T-helper 2 cell treated with Interferon-gamma antibody and Interleukin-4, amounts not matched to agents 5 μg/mL and 100 μg/mL, for 36 hours (primary cell): ENCODE measurements around the gene CTDSP1.

Source experiments
- DNase-seq: peaks from one replicate; pipeline ENCODE4 v3.0.0; 2021; ENCODE audit warnings: low spot score
- H3K27ac Mint-ChIP-seq: one replicate; pipeline ENCODE4 v1.8.0; 2021; ENCODE audit warnings: mild to moderate bottlenecking, mixed read lengths
- H3K27me3 Mint-ChIP-seq: one replicate; pipeline ENCODE4 v1.8.0; 2021; ENCODE audit warnings: low read depth, mixed read lengths
- H3K36me3 Mint-ChIP-seq: one replicate; pipeline ENCODE4 v1.8.0; 2021; ENCODE audit warnings: low read depth, mixed read lengths
- H3K4me1 Mint-ChIP-seq: one replicate; pipeline ENCODE4 v1.8.0; 2021; ENCODE audit warnings: low read depth, mixed read lengths
- H3K4me3 Mint-ChIP-seq: one replicate; pipeline ENCODE4 v1.8.0; 2022; ENCODE audit warnings: mild to moderate bottlenecking, moderate library complexity, mixed read lengths
- H3K9me3 Mint-ChIP-seq: one replicate; pipeline ENCODE4 v1.8.0; 2021; ENCODE audit warnings: mixed read lengths

The CTDSP1 gene

GRCh38 chr2:218369330-218369729 lies 30.3 kb upstream of the CTDSP1 start:
- no peaks in the 10 kb centered on the region for H3K9me3 Mint-ChIP-seq
- no peak overlapping the region for H3K27ac Mint-ChIP-seq
- H3K27me3 Mint-ChIP-seq = peaks cover 12% of the 10 kb centered on the region
- H3K4me1 Mint-ChIP-seq = peaks cover 27% of the 10 kb centered on the region
- no peak for DNase-seq
- no peaks in the 10 kb centered on the region for H3K36me3 Mint-ChIP-seq
- H3K4me3 Mint-ChIP-seq = no peak overlapping the region

GRCh38 chr2:218370410-218371063 lies 29.1 kb upstream of the CTDSP1 start:
- no peak overlapping the region for H3K4me3 Mint-ChIP-seq
- no peaks in the 10 kb centered on the region for H3K9me3 Mint-ChIP-seq
- no peak overlapping the region for H3K27ac Mint-ChIP-seq
- no peaks in the 10 kb centered on the region for H3K36me3 Mint-ChIP-seq
- H3K27me3 Mint-ChIP-seq = peaks cover 9% of the 10 kb centered on the region
- DNase-seq = no peak
- peaks cover 23% of the 10 kb centered on the region for H3K4me1 Mint-ChIP-seq

- no peak overlapping the region for H3K4me3 Mint-ChIP-seq
These were observed 27.7 kb upstream of the CTDSP1 start for GRCh38 chr2:218371983-218372350.

GRCh38 chr2:218374795-218375194 lies 24.9 kb upstream of the CTDSP1 start:
- H3K36me3 Mint-ChIP-seq = no peaks in the 10 kb centered on the region
- H3K27me3 Mint-ChIP-seq = peaks cover 10% of the 10 kb centered on the region
- H3K4me1 Mint-ChIP-seq = peaks cover 5% of the 10 kb centered on the region
- no peaks in the 10 kb centered on the region for H3K9me3 Mint-ChIP-seq
- DNase-seq = no peak
- H3K27ac Mint-ChIP-seq = no peak overlapping the region
- H3K4me3 Mint-ChIP-seq = no peak overlapping the region

More at GRCh38 chr2:218371983-218372350, 27.7 kb upstream of the CTDSP1 start:
- DNase-seq = no peak
- peaks cover 20% of the 10 kb centered on the region for H3K4me1 Mint-ChIP-seq
- no peaks in the 10 kb centered on the region for H3K36me3 Mint-ChIP-seq
- H3K27me3 Mint-ChIP-seq = peaks cover 9% of the 10 kb centered on the region
- no peaks in the 10 kb centered on the region for H3K9me3 Mint-ChIP-seq
- H3K27ac Mint-ChIP-seq = no peak overlapping the region

GRCh38 chr2:218375212-218375611 lies 24.5 kb upstream of the CTDSP1 start:
- Mint-ChIP-seq H3K36me3 (no peaks in the 10 kb centered on the region), H3K27me3 (peaks cover 5% of the 10 kb centered on the region), H3K27ac (no peak overlapping the region), H3K4me3 (no peak overlapping the region), H3K4me1 (peaks cover 1% of the 10 kb centered on the region), H3K9me3 (no peaks in the 10 kb centered on the region)
- no peak for DNase-seq

GRCh38 chr2:218378053-218378452 lies 21.6 kb upstream of the CTDSP1 start:
- Mint-ChIP-seq H3K27me3 (peaks cover 8% of the 10 kb centered on the region), H3K27ac (no peak overlapping the region), H3K36me3 (no peaks in the 10 kb centered on the region), H3K9me3 (no peaks in the 10 kb centered on the region), H3K4me3 (no peak overlapping the region), H3K4me1 (peaks cover 2% of the 10 kb centered on the region)
- DNase-seq = no peak

GRCh38 chr2:218381916-218382366 lies 17.7 kb upstream of the CTDSP1 start, which contains the start of gene SLC11A1:
TSS of gene SLC11A1 (plus strand) at chr2:218382273. CDS start at chr2:218382369, 96 bp downstream.
- Mint-ChIP-seq H3K4me1 (peaks cover 2% of the 10 kb centered on the region), H3K27me3 (peaks cover 10% of the 10 kb centered on the region), H3K27ac (no peak within 1 kb of the TSS), H3K4me3 (no peak within 1 kb of the TSS), H3K9me3 (no peaks in the 10 kb centered on the region), H3K36me3 (no peaks in the 10 kb centered on the region)
- no peak for DNase-seq

- peaks cover 3% of the 10 kb centered on the region for H3K4me1 Mint-ChIP-seq
- peaks cover 10% of the 10 kb centered on the region for H3K27me3 Mint-ChIP-seq
- H3K27ac Mint-ChIP-seq = no peak overlapping the region
- H3K4me3 Mint-ChIP-seq = no peak overlapping the region
- H3K9me3 Mint-ChIP-seq = no peaks in the 10 kb centered on the region
- no peak for DNase-seq
- H3K36me3 Mint-ChIP-seq = no peaks in the 10 kb centered on the region
These were observed 16.9 kb upstream of the CTDSP1 start for GRCh38 chr2:218382785-218383184.

- Mint-ChIP-seq H3K4me1 (peaks cover 3% of the 10 kb centered on the region), H3K9me3 (no peaks in the 10 kb centered on the region), H3K36me3 (no peaks in the 10 kb centered on the region), H3K27ac (no peak overlapping the region), H3K4me3 (no peak overlapping the region), H3K27me3 (peaks cover 5% of the 10 kb centered on the region)
- no peak for DNase-seq
These were observed 15.7 kb upstream of the CTDSP1 start for GRCh38 chr2:218383892-218384519.

GRCh38 chr2:218384975-218385374 lies 14.7 kb upstream of the CTDSP1 start:
- Mint-ChIP-seq H3K36me3 (no peaks in the 10 kb centered on the region), H3K9me3 (no peaks in the 10 kb centered on the region), H3K4me3 (no peak overlapping the region)

GRCh38 chr2:218386505-218387368 lies 12.9 kb upstream of the CTDSP1 start:
- no peak overlapping the region for H3K4me3 Mint-ChIP-seq
- peaks cover 3% of the 10 kb centered on the region for H3K27me3 Mint-ChIP-seq
- no peak overlapping the region for H3K27ac Mint-ChIP-seq

More at GRCh38 chr2:218384975-218385374, 14.7 kb upstream of the CTDSP1 start:
- H3K27me3 Mint-ChIP-seq = peaks cover 5% of the 10 kb centered on the region
- no peak overlapping the region for H3K27ac Mint-ChIP-seq
- no peak for DNase-seq
- H3K4me1 Mint-ChIP-seq = peaks cover 3% of the 10 kb centered on the region

GRCh38 chr2:218387369-218388194 lies 12.1 kb upstream of the CTDSP1 start:
- peak overlapping the region; percentile 19 for H3K4me3 Mint-ChIP-seq
- DNase-seq = no peak
- no peaks in the 10 kb centered on the region for H3K36me3 Mint-ChIP-seq
- no peak overlapping the region for H3K27ac Mint-ChIP-seq
- H3K27me3 Mint-ChIP-seq = peaks cover 2% of the 10 kb centered on the region
- no peaks in the 10 kb centered on the region for H3K9me3 Mint-ChIP-seq
- peaks cover 2% of the 10 kb centered on the region for H3K4me1 Mint-ChIP-seq

More at GRCh38 chr2:218386505-218387368, 12.9 kb upstream of the CTDSP1 start:
- Mint-ChIP-seq H3K36me3 (no peaks in the 10 kb centered on the region), H3K4me1 (peaks cover 2% of the 10 kb centered on the region), H3K9me3 (no peaks in the 10 kb centered on the region)
- DNase-seq = no peak

GRCh38 chr2:218389333-218390150 lies 10.1 kb upstream of the CTDSP1 start:
- H3K9me3 Mint-ChIP-seq = no peaks in the 10 kb centered on the region
- no peak overlapping the region for H3K27ac Mint-ChIP-seq
- H3K36me3 Mint-ChIP-seq = no peaks in the 10 kb centered on the region
- H3K4me1 Mint-ChIP-seq = peaks cover 18% of the 10 kb centered on the region
- peaks cover 2% of the 10 kb centered on the region for H3K27me3 Mint-ChIP-seq
- H3K4me3 Mint-ChIP-seq = no peak overlapping the region
- DNase-seq = no peak
